K562 (cell line): ENCODE data around the gene TCP10L. TPM values are rescaled to one million over a fixed set of nuclear protein-coding genes. Genes with fewer than 3 reads are reported as not detected.

Experiments used
- ATAC-seq: fragments of 200-7000 bp; cut with Tn5 transposase; 3 replicates; pipeline ENCODE4 v1.9.1; 2020; ENCODE audit warnings: moderate library complexity
- BruUV-seq: library from RNA; stranded (reverse); fragments of 400-500 nt; replicated peaks from 2 replicates; lab custom pipeline; 2021; lab: Mats Ljungman, UMichigan
- CTCF ChIA-PET: fragments of 300-600 bp; formaldehyde crosslinking; extraction: SDS; loops from one replicate; lab custom pipeline; 2021; ENCODE audit warnings: low intra/inter-chr PET ratio; lab: Yijun Ruan, JAX
- POLR2A ChIA-PET: fragments of 300-600, 350-650 bp; sonication (Branson Sonifier 250); formaldehyde crosslinking; extraction: SDS; loops from one replicate; lab custom pipeline; 2021; ENCODE audit warnings: antibody characterized with exemption, inconsistent platforms; lab: Yijun Ruan, JAX
- DNase-seq, 4 experiments: peaks; one replicate each; pipeline versions ENCODE4 v3.0.0 to v3.0.0-alpha.2; 2011 to 2018; ENCODE audit warnings: low spot score in 3 of 4, mixed read lengths in 3 of 4; ENCODE audit errors: extremely low read depth in 1 of 4
- FAIRE-seq: peaks from 2 replicates; lab custom pipeline; 2011; peaks lifted over from hg19 to GRCh38; lab: Jason Lieb, UNC
- H2AFZ ChIP-seq: 2 replicates; pipeline ENCODE4 v1.6.0; 2011; ENCODE audit warnings: low read depth, low read length, control low read depth, inconsistent platforms
- H3K27ac ChIP-seq: fragments of 200-600 bp; 3 replicates; pipeline ENCODE4 v1.8.0; 2011; ENCODE audit warnings: low read depth, mild to moderate bottlenecking, control low read depth, inconsistent platforms, low read length, moderate library complexity, mixed read lengths; ENCODE audit errors: extremely low read depth
- H3K27me3 ChIP-seq, 2 experiments: fragments of 300-600 bp in 1 of 2; 2 replicates in 1 of 2; 3 replicates in 1 of 2; pipeline versions ENCODE4 v1.6.0 to v1.8.0; 2011; ENCODE audit warnings: inconsistent platforms in 2 of 2, low read length in 2 of 2, mild to moderate bottlenecking in 1 of 2, mixed read lengths in 1 of 2, moderate library complexity in 1 of 2; ENCODE audit not compliant: control insufficient read depth in 2 of 2, insufficient read depth in 2 of 2
- H3K36me3 ChIP-seq: fragments of 300-600 bp; 3 replicates; pipeline ENCODE4 v1.8.0; 2011; ENCODE audit warnings: mild to moderate bottlenecking, low read length, inconsistent platforms; ENCODE audit not compliant: control insufficient read depth, insufficient read depth
- H3K4me1 ChIP-seq, 2 experiments: fragments of 200-600 bp in 1 of 2; replicated peaks in 1 of 2; 2 replicates in 1 of 2; 3 replicates in 1 of 2; pipeline versions ENCODE4 v1.5.1 to v1.8.0; 2011; ENCODE audit warnings: inconsistent platforms in 2 of 2, low read length in 2 of 2, mild to moderate bottlenecking in 1 of 2, mixed read lengths in 1 of 2, moderate library complexity in 1 of 2; ENCODE audit not compliant: control insufficient read depth in 2 of 2, insufficient read depth in 2 of 2
- H3K4me2 ChIP-seq: 2 replicates; pipeline ENCODE4 v1.6.1; 2011; ENCODE audit warnings: low read length, control low read depth, inconsistent platforms, mixed read lengths; ENCODE audit not compliant: insufficient read depth
- H3K4me3 ChIP-seq: fragments of 200-600 bp; sonication (generic), shearing (Covaris generic); 2 replicates; pipeline ENCODE4 v1.5.1; 2016; ENCODE audit warnings: control low read depth, inconsistent platforms
- H3K79me2 ChIP-seq: fragments of 200-600 bp; 3 replicates; pipeline ENCODE4 v1.8.0; 2011; ENCODE audit warnings: low read length, inconsistent platforms; ENCODE audit not compliant: control insufficient read depth, insufficient read depth
- H3K9ac ChIP-seq, 2 experiments: 2 replicates each; pipeline versions ENCODE4 v1.6.0 to v1.6.1; 2011; ENCODE audit warnings: low read depth in 2 of 2, low read length in 2 of 2, control low read depth in 1 of 2, inconsistent platforms in 1 of 2, mild to moderate bottlenecking in 1 of 2, mixed read lengths in 1 of 2; ENCODE audit not compliant: insufficient read depth in 1 of 2
- H3K9me1 ChIP-seq: one replicate; pipeline ENCODE4 v1.6.0; 2011; ENCODE audit warnings: inconsistent platforms, mild to moderate bottlenecking, low read length, moderate library complexity; ENCODE audit not compliant: control insufficient read depth, insufficient read depth
- H3K9me3 ChIP-seq: replicated peaks from 2 replicates; pipeline ENCODE4 v1.5.1; 2011; ENCODE audit warnings: low read depth, low read length, inconsistent platforms; ENCODE audit not compliant: control insufficient read depth, insufficient read depth
- H4K20me1 ChIP-seq: replicated peaks from 2 replicates; pipeline ENCODE4 v1.6.1; 2011; ENCODE audit warnings: low read length, inconsistent platforms, mixed read lengths; ENCODE audit not compliant: control insufficient read depth, insufficient read depth
- EP300 ChIP-seq: IDR thresholded peaks from 2 replicates; pipeline ENCODE4 v1.6.1; 2012; ENCODE audit warnings: low read length, improper control_type of control experiment
- EWSR1 ChIP-seq: fragments of 450-650 bp; IDR thresholded peaks from 2 replicates; pipeline ENCODE4 v1.6.1; 2018; ENCODE audit warnings: borderline replicate concordance, mild to moderate bottlenecking, low read depth, moderate library complexity; ENCODE audit not compliant: partially characterized antibody
- FOSL1 ChIP-seq: fragments of 200-800 bp; sonication (Bioruptor generic); conservative IDR thresholded peaks from 2 replicates; pipeline ENCODE4 v1.6.1; 2016; ENCODE audit warnings: missing genetic modification characterization, missing compliant biosample characterization
- HMG20A ChIP-seq: fragments of 450-650 bp; formaldehyde crosslinking; conservative IDR thresholded peaks from 2 replicates; pipeline ENCODE4 v1.4.0; 2020; ENCODE audit warnings: mild to moderate bottlenecking, mixed read lengths
- JUN ChIP-seq, 2 experiments: sonication (generic) in 1 of 2; formaldehyde crosslinking in 1 of 2; IDR thresholded peaks; 2 replicates each; pipeline versions ENCODE4 v1.6.1 to v1.8.0; 2012 to 2022; ENCODE audit warnings: borderline replicate concordance in 2 of 2, mild to moderate bottlenecking in 2 of 2, improper control_type of control experiment in 1 of 2, low read depth in 1 of 2, low read length in 1 of 2, missing genetic modification reagents in 1 of 2
- JUND ChIP-seq, 2 experiments: IDR thresholded peaks; 2 replicates in 1 of 2; 3 replicates in 1 of 2; pipeline ENCODE4 v1.6.1; 2011; ENCODE audit warnings: borderline replicate concordance in 2 of 2, low read depth in 2 of 2, low read length in 2 of 2, improper control_type of control experiment in 1 of 2, missing biosample characterization in 1 of 2, missing genetic modification characterization in 1 of 2, missing genetic modification reagents in 1 of 2
- MEF2D ChIP-seq: conservative IDR thresholded peaks from 2 replicates; pipeline ENCODE4 v1.6.1; 2016; ENCODE audit warnings: low read depth, missing genetic modification characterization, missing compliant biosample characterization
- NR2C2 ChIP-seq, 2 experiments: fragments of 200-800 bp in 1 of 2; sonication (Bioruptor generic) in 1 of 2; sonication (generic) in 1 of 2; formaldehyde crosslinking in 1 of 2; IDR thresholded peaks; 2 replicates each; pipeline versions ENCODE4 v1.6.1 to v1.8.0; 2016 to 2022; ENCODE audit warnings: mild to moderate bottlenecking in 1 of 2, missing compliant biosample characterization in 1 of 2, missing genetic modification characterization in 1 of 2, missing genetic modification reagents in 1 of 2
- PURB ChIP-seq: sonication (generic); formaldehyde crosslinking; IDR thresholded peaks from 2 replicates; pipeline ENCODE4 v1.9.0; 2021; ENCODE audit warnings: low read depth, mild to moderate bottlenecking, missing genetic modification reagents
- SRSF9 ChIP-seq: fragments of 200-400 bp; formaldehyde crosslinking; IDR thresholded peaks from 2 replicates; pipeline ENCODE4 v1.6.1; 2017; ENCODE audit warnings: low read depth, low read length, borderline replicate concordance
- ZBTB8A ChIP-seq: fragments of 450-650 bp; IDR thresholded peaks from 2 replicates; pipeline ENCODE4 v1.6.1; 2018; ENCODE audit warnings: mild to moderate bottlenecking, moderate library complexity; ENCODE audit not compliant: partially characterized antibody
- ZFP1 ChIP-seq: fragments of 450-650 bp; formaldehyde crosslinking; IDR thresholded peaks from 2 replicates; pipeline ENCODE4 v1.4.0; 2020; ENCODE audit warnings: mild to moderate bottlenecking, mixed read lengths
- ZNF217 ChIP-seq: sonication (generic); formaldehyde crosslinking; IDR thresholded peaks from 2 replicates; pipeline ENCODE4 v1.8.0; 2022; ENCODE audit warnings: mild to moderate bottlenecking, missing genetic modification reagents
- ZNF717 ChIP-seq: fragments of 250-450 bp; sonication (Bioruptor Pico); IDR thresholded peaks from 2 replicates; pipeline ENCODE4 v1.5.0; 2021
- WGBS: fragments of 100-300 bp; shearing (Covaris generic); methylation state at CpG from one replicate; pipeline ENCODE4 v1.1.6; 2016; ENCODE audit warnings: low coverage, mixed read lengths; ENCODE audit not compliant: insufficient coverage; ENCODE audit errors: missing lambda C conversion rate; 5-methylcytosine and 5-hydroxymethylcytosine counted together
- in situ Hi-C: fragments of 300-500 bp; cut with MboI; formaldehyde crosslinking; loops from 4 replicates; pipeline ENCODE4 v1.15.0; 2018; ENCODE audit warnings: inconsistent platforms, mixed read lengths
- intact Hi-C: fragments of 100-400 bp; cut with micrococcal nuclease; formaldehyde crosslinking; loops from 2 replicates; pipeline ENCODE4 v1.14.2; 2022
- polyA plus RNA-seq, 8 experiments: library from polyadenylated mRNA; depleted of rRNA in 4 of 8; stranded (reverse) in 5 of 8; unstranded in 3 of 8; fragments of >200 nt; fragmentation: Nextera tagmentation in 2 of 8; fragmentation: Illumina TruSeq in 1 of 8; extraction: Ambion mirVana in 2 of 8; extraction: Trizol in 1 of 8; gene quantifications; 2 replicates each; pipeline versions ENCODE4 v1.2.1 to v1.2.3, GENCODE V29; 2011 to 2014; ENCODE audit warnings: inconsistent platforms in 1 of 8, missing spikeins in 1 of 8
- total RNA-seq, 7 experiments: library from RNA; depleted of rRNA in 6 of 7; stranded (reverse); fragments of >200 nt in 6 of 7; fragmentation: Illumina TruSeq in 2 of 7; extraction: Trizol in 2 of 7; gene quantifications; 2 replicates each; pipeline versions ENCODE4 v1.2.1 to v1.2.3, GENCODE V29; 2011 to 2021; ENCODE audit warnings: low replicate concordance in 1 of 7
- TF ChIP-seq, protein P1 (sequence below): fragments of 250-450 bp; sonication (Bioruptor Pico); IDR thresholded peaks from 2 replicates; pipeline ENCODE4 v1.5.0; 2021; ENCODE audit warnings: mild to moderate bottlenecking, moderate library complexity
- TF ChIP-seq, protein P2 (sequence below), 2 experiments: fragments of 450-650 bp in 1 of 2; sonication (generic) in 1 of 2; formaldehyde crosslinking in 1 of 2; IDR thresholded peaks in 1 of 2; conservative IDR thresholded peaks in 1 of 2; 2 replicates each; pipeline versions ENCODE4 v1.6.1 to v1.8.1; 2016 to 2023; ENCODE audit warnings: mild to moderate bottlenecking in 2 of 2, moderate library complexity in 2 of 2, inconsistent platforms in 1 of 2, missing genetic modification reagents in 1 of 2

The TCP10L gene
- total and polyA plus RNA-seq, 9 of the 15 experiments (the other 6 are each of a cell fraction or from before 2014, with no cell fraction given): 0.34 to 0.91 (median 0.56) TPM; not detected in 2

DNA sequence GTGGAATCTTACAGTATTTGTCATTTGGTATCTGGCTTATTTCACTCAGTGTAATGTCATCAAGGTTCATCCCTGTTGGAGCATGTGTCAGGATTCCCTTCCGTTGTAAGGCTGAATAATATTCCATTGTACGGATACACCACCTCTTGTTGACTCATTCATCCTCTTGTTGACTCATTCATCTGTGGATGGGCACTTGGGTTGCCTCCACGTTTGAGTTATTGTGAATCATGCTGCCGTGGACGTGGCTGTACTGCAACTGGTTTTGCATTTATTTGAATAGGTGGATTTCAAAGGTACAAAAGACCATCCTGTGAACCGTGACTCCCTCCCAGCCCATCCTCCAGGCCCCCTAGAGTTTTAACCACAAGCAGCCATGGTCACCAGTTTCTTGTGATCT lies 11.9 kb upstream of the TCP10L start:
- no peak for ATAC-seq
- 55% methylated on average over 6 of the region's 6 CpGs for WGBS
- H2AFZ ChIP-seq: no peak overlapping the region
- H3K9ac ChIP-seq: no peak overlapping the region
- ChIA-PET POLR2A (interaction anchor here (0.6 kb wide), 1 partner anchor 8 kb away, joined by 3 read pairs; no protein-coding TSS in a partner anchor), CTCF (no interaction called here)
- no peak overlapping the region for H3K4me2 ChIP-seq
- H3K4me1 ChIP-seq: no peaks in the 10 kb centered on the region
- no peaks in the 10 kb centered on the region for H3K27me3 ChIP-seq
- no peak overlapping the region for H3K4me3 ChIP-seq
- H3K9me3 ChIP-seq: no peaks in the 10 kb centered on the region
- H3K36me3 ChIP-seq: peaks cover 30% of the 10 kb centered on the region
- no peaks in the 10 kb centered on the region for H3K79me2 ChIP-seq
- no peak overlapping the region for H3K27ac ChIP-seq
- no peak for FAIRE-seq
- in situ Hi-C loops (no loop called here), intact Hi-C loops (no loop called here)
- no peak for DNase-seq
- no TSS peak for BruUV-seq
- H3K9me1 ChIP-seq: no peaks in the 10 kb centered on the region
- H4K20me1 ChIP-seq: no peaks in the 10 kb centered on the region
- no peak for TF ChIP-seq ZNF717 (CRISPR knock-in tag)
- no peak for TF ChIP-seq HMG20A (CRISPR knock-in tag)
- TF ChIP-seq ZNF217 (CRISPR knock-in tag): no peak
- TF ChIP-seq JUND (IDR thresholded peaks at IDR 0.05; ENCODE audit: borderline replicate concordance, low read depth, low read length): peak; percentile 6; the same call in 1 of the 2 replicates
- TF ChIP-seq JUND (tag; IDR thresholded peaks at IDR 0.05; ENCODE audit: borderline replicate concordance, low read depth, low read length): no peak
- TF ChIP-seq JUN (IDR thresholded peaks at IDR 0.05; ENCODE audit: borderline replicate concordance, low read depth, low read length): 0 out of 2 replicates have a peak, but pooled peaks have one; percentile 30
- TF ChIP-seq JUN (CRISPR knock-in tag; IDR thresholded peaks at IDR 0.05; ENCODE audit: borderline replicate concordance): no peak
- TF ChIP-seq, protein P1, sequence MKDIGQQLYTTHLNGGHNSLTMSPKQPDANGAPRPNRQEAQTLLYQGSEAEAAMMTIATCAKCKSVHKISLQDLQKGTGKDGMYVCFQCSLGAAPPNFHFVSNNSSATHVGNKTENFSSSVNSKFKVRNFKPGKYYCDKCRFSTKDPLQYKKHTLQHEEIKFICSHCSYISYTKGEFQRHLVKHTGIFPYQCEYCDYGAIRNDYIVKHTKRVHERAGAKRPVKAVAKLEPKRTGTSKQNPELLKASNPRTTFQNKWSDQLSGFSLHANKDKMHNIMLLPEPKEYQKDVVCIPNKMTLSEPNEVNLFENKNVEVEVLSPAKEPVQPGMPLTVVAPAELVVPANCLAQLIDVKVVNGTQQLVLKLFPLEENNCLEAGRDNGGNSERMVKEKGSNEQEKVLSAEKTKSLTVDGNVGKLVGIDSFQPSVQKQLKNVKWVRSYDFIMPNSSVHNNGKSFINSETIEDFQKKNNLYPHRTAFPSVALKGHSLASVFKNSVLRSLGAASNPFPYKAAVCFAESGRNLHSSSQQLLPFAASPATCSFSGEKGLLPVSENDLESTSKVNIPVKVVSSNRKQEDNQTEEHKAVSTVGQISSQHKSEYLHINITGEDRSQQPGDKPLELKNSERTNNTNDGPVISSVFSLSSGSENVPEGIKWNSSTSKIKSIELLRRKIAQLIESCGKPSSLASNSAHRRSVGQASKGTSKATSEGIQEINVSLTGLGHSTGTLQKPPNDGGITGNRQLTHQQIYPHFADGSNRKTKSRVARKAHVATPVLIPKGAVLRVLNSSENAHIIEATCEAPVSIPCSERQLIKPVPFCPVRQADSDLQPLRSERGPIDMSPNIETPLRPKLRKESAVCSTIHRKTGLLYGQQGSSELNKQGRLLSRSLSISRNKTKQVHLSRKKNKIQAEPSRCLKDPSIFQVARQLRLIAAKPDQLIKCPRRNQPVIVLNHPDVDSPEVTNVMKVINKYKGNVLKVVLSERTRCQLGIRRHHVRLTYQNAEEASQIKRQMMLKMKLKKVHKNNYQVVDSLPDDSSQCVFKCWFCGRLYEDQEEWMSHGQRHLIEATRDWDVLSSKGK: no peak
- TF ChIP-seq, protein P2, sequence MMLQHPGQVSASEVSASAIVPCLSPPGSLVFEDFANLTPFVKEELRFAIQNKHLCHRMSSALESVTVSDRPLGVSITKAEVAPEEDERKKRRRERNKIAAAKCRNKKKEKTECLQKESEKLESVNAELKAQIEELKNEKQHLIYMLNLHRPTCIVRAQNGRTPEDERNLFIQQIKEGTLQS (IDR thresholded peaks at IDR 0.05): peak; percentile 40; the same call in 1 of the 2 replicates
- TF ChIP-seq, protein P2 (CRISPR knock-in tag; conservative IDR thresholded peaks at IDR 0.05): no peak
- TF ChIP-seq NR2C2 (CRISPR knock-in tag; IDR thresholded peaks at IDR 0.05): no peak
- no peak for TF ChIP-seq NR2C2 (tag; IDR thresholded peaks at IDR 0.05)
- TF ChIP-seq PURB (CRISPR knock-in tag): no peak
- no peak for TF ChIP-seq EWSR1
- TF ChIP-seq ZFP1 (CRISPR knock-in tag): no peak
- no peak for TF ChIP-seq SRSF9
- peak; percentile 78 for TF ChIP-seq FOSL1 (tag)
- TF ChIP-seq MEF2D: no peak
- TF ChIP-seq EP300: no peak
- no peak for TF ChIP-seq ZBTB8A
